Neuron (in vitro differentiated cells): Measurements from ENCODE around the gene C8B.

Experiments
- H2AFZ ChIP-seq: one replicate; pipeline ENCODE4 v1.6.1; 2013; ENCODE audit warnings: low read depth, mild to moderate bottlenecking, inconsistent platforms, low read length, moderate library complexity
- H3K27me3 ChIP-seq: one replicate; pipeline ENCODE4 v1.6.1; 2013; ENCODE audit warnings: low read length; ENCODE audit not compliant: insufficient read depth
- H3K36me3 ChIP-seq: one replicate; pipeline ENCODE4 v1.6.1; 2013; ENCODE audit warnings: low read length; ENCODE audit not compliant: insufficient read depth
- H3K4me1 ChIP-seq: one replicate; pipeline ENCODE4 v1.6.1; 2013; ENCODE audit warnings: low read length; ENCODE audit not compliant: insufficient read depth
- H3K4me3 ChIP-seq: 2 replicates; pipeline ENCODE4 v1.5.1; 2013; ENCODE audit warnings: mild to moderate bottlenecking, low read length, moderate library complexity
- H3K9me3 ChIP-seq: one replicate; pipeline ENCODE4 v1.6.1; 2013; ENCODE audit warnings: low read length

C8B gene

DNA sequence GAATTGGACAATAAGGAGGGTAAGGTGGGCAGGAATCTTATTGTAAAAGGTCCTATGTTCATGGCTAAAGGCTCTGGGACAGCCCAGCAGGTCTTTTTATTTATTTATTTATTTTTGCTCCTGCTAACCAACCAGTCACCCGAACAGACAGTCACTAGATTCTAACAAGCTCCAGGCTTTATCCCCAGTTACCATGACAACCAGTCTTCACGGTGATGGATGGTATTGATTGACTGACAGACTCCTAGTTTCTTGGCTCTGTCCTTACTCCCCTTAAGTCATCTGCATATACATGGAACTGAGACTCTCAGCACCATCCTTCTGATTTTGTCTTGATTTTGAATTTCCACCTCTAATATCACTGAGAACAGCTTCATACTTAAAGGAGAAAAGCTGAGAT lies 66.9 kb downstream of the C8B start:
- H3K36me3 ChIP-seq, result no peaks in the 10 kb centered on the region
- H3K4me1 ChIP-seq, result peaks cover 10% of the 10 kb centered on the region
- no peak overlapping the region for H2AFZ ChIP-seq
- no peaks in the 10 kb centered on the region for H3K27me3 ChIP-seq
- H3K4me3 ChIP-seq, result no peak overlapping the region
- no peaks in the 10 kb centered on the region for H3K9me3 ChIP-seq

GRCh38 chr1:56898005-56898373 lies 67.8 kb downstream of the C8B start:
- H3K9me3 ChIP-seq, result no peaks in the 10 kb centered on the region

DNA sequence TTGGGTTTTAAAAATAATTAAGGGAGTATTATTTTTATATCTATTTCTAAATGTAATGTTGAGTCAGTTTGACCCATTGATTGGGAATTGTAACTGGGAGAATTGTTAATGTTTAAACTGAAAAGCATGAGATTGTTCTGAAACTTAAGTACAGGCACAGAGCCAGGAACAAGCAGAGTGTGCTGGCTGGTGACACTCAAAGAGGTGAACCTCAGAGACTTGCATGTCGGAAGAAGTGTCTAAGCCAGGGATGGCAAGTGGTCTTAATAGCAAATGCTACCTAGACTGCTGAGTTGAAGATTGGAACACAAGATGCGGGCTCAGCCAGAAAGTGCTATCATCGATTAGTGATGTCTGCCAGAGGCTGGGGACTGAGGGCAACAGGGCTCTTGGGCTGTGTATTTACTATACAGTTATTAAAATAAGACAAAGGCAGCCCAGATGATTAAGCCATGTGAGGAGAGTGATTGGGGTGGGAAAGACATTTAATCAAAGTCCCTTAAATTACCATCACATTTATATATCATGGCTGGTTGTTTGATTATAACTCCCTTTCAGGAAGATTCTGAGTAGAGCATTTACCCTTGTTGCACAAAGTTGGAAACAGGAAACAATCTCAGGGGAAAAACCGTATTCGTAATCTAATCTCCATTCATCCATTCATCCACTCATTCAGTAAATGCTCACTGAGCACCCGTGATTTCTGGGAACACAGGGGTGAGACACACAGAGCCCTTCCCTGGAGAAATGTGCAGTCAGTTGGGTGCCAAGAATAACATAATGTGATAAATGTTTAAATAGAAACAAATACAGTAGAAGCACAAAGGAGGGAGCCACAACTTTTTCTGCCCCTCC lies 68.4 kb downstream of the C8B start:
- Histone ChIP-seq H3K27me3 (no peaks in the 10 kb centered on the region), H3K9me3 (no peaks in the 10 kb centered on the region), H3K36me3 (no peaks in the 10 kb centered on the region), H3K4me1 (peaks cover 10% of the 10 kb centered on the region), H2AFZ (no peak overlapping the region), H3K4me3 (no peak overlapping the region)

More at GRCh38 chr1:56898005-56898373, 67.8 kb downstream of the C8B start:
- Histone ChIP-seq H3K4me3 (no peak overlapping the region), H3K27me3 (no peaks in the 10 kb centered on the region), H2AFZ (no peak overlapping the region), H3K4me1 (peaks cover 10% of the 10 kb centered on the region), H3K36me3 (no peaks in the 10 kb centered on the region)

- Histone ChIP-seq H3K4me3 (no peak overlapping the region), H3K4me1 (peaks cover 9% of the 10 kb centered on the region), H3K36me3 (no peaks in the 10 kb centered on the region), H3K27me3 (no peaks in the 10 kb centered on the region), H2AFZ (no peak overlapping the region), H3K9me3 (no peaks in the 10 kb centered on the region)
These were observed 71.8 kb downstream of the C8B start for GRCh38 chr1:56894014-56894413.

DNA sequence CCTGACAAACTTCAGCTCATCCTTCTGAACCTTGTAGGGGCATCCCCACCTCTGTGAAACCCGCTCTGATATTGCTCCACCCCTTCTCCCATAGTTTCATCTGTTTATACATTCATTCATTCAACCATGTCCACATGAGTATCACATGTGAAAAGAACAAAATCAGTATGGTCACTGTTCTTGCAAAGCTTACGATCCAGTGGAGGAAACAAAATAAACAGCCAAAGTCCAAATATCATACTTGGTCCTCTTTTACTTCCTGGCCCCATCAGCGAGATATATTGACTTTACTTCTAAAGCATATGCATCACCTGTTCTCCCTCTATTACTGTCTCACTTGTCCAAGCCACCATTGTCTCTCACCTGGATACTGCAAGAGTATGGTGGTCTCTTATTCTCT lies 75.6 kb downstream of the C8B start:
- Histone ChIP-seq H3K4me3 (no peak overlapping the region), H3K27me3 (no peaks in the 10 kb centered on the region), H3K4me1 (no peaks in the 10 kb centered on the region), H2AFZ (no peak overlapping the region), H3K9me3 (no peaks in the 10 kb centered on the region), H3K36me3 (no peaks in the 10 kb centered on the region)

DNA sequence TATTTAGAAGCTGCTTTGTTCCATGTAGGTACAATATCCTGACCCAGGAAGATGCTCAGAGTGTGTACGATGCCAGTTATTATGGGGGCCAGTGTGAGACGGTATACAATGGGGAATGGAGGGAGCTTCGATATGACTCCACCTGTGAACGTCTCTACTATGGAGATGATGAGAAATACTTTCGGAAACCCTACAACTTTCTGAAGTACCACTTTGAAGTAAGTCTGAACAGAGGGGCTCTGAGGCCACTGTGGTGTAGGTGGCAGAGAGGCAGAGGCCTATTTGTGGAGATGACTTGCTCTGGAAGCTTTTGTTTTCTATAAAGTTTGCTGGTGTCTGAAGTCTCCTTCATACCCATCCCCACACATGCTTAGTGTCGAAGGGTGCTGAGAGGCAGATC lies 84.4 kb downstream of the C8B start:
- Histone ChIP-seq H3K4me1 (no peaks in the 10 kb centered on the region), H2AFZ (no peak overlapping the region), H3K9me3 (no peaks in the 10 kb centered on the region), H3K36me3 (no peaks in the 10 kb centered on the region), H3K4me3 (no peak overlapping the region), H3K27me3 (peaks cover 1% of the 10 kb centered on the region)

DNA sequence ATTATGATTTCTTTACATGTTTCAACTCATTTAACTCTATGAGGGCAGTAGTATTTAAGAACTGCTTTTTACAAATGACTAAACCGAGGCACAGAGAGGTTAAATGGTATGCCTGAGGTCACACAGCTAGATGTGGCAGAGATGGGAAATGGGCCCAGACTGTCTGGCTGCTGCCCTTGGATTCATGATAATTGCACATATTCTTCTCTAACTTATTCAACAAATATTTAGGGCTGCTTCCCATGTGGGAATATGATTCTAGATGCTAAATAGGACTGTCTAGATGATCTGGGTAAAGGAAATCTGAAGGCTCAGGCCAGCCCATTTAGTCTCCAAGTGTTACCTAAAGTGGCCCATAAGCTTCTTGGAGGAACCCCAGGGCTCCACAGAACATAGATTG lies 85.0 kb downstream of the C8B start:
- H3K4me1 ChIP-seq, result no peaks in the 10 kb centered on the region

More for the DNA sequence above, 85.0 kb downstream of the C8B start:
- peaks cover 7% of the 10 kb centered on the region for H3K27me3 ChIP-seq
- no peak overlapping the region for H2AFZ ChIP-seq
- H3K4me3 ChIP-seq, result no peak overlapping the region
- no peaks in the 10 kb centered on the region for H3K9me3 ChIP-seq
- H3K36me3 ChIP-seq, result no peaks in the 10 kb centered on the region
